WI38 (cell line): ENCODE results near the gene PCDHB1.

Source experiments
- H3K4me3 ChIP-seq: 2 replicates; pipeline ENCODE4 v1.5.1; 2011; ENCODE audit warnings: low read depth, mild to moderate bottlenecking, control low read depth, low read length
- CTCF ChIP-seq: IDR thresholded peaks from 2 replicates; pipeline ENCODE4 v1.5.1; 2012; ENCODE audit warnings: low read depth, mild to moderate bottlenecking, control low read depth, low read length

The PCDHB1 gene

GRCh38 chr5:141105350-141105749, 54.2 kb downstream of the PCDHB1 start:
- H3K4me3 ChIP-seq, result no peak overlapping the region
- TF ChIP-seq CTCF, result no peak
